ENCODE results near the gene LYSMD2.

The LYSMD2 gene

GRCh38 chr15:51731549-51732267 lies 5.7 kb downstream of the LYSMD2 start:
- Histone ChIP-seq H3F3A (ENCODE audit: control insufficient read depth, insufficient read depth) (0 out of 2 replicates have a peak, but pooled peaks cover 3% of the 10 kb centered on the region), H4K20me1 (ENCODE audit: control insufficient read depth, insufficient read depth, low read depth, low read length) (0 out of 2 replicates have a peak, but pooled peaks cover 3% of the 10 kb centered on the region), H3K9me2 (replicated peaks; ENCODE audit: control insufficient read depth, low read length) (no peaks in the 10 kb centered on the region), H3K4me2 (ENCODE audit: low read length) (peak overlapping the region; percentile 71), H3K9me3 (ENCODE audit: control insufficient read depth, insufficient read depth, low read length) (no peaks in the 10 kb centered on the region), H3K4me3 (ENCODE audit: low read length) (peak overlapping the region; percentile 58), H3K27ac (ENCODE audit: low read depth, low read length) (no peak overlapping the region), H3K79me2 (ENCODE audit: control insufficient read depth, low read length) (no peaks in the 10 kb centered on the region), H3K27me3 (ENCODE audit: control insufficient read depth, low read length) (peaks cover 9% of the 10 kb centered on the region), H3K36me3 (ENCODE audit: control insufficient read depth, low read length) (no peaks in the 10 kb centered on the region), H3K4me1 (ENCODE audit: control insufficient read depth, low read length) (peaks cover 35% of the 10 kb centered on the region)
- TF ChIP-seq CTCF (IDR thresholded peaks at IDR 0.05; ENCODE audit: low read depth, low read length, poor library complexity, severe bottlenecking) (no peak), EZH2phosphoT487 (IDR thresholded peaks at IDR 0.05; ENCODE audit: borderline replicate concordance, low read length) (no peak)

- H3K4me1 ChIP-seq (ENCODE audit: control insufficient read depth, low read length), result peaks cover 18% of the 10 kb centered on the region
- H3K79me2 ChIP-seq (ENCODE audit: control insufficient read depth, low read length), result no peaks in the 10 kb centered on the region
- H3K9me3 ChIP-seq (ENCODE audit: control insufficient read depth, insufficient read depth, low read length), result no peaks in the 10 kb centered on the region
- no peak overlapping the region for H3K27ac ChIP-seq (ENCODE audit: low read depth, low read length)
- H3K27me3 ChIP-seq (ENCODE audit: control insufficient read depth, low read length), result no peaks in the 10 kb centered on the region
- no peaks in the 10 kb centered on the region for H3K9me2 ChIP-seq (replicated peaks; ENCODE audit: control insufficient read depth, low read length)
- H3K4me2 ChIP-seq (ENCODE audit: low read length), result no peak overlapping the region
- no peaks in the 10 kb centered on the region for H3F3A ChIP-seq (ENCODE audit: control insufficient read depth, insufficient read depth)
- no peaks in the 10 kb centered on the region for H3K36me3 ChIP-seq (ENCODE audit: control insufficient read depth, low read length)
- H4K20me1 ChIP-seq (ENCODE audit: control insufficient read depth, insufficient read depth, low read depth, low read length), result 0 out of 2 replicates have a peak, but pooled peaks cover 3% of the 10 kb centered on the region
- H3K4me3 ChIP-seq (ENCODE audit: low read length), result no peak overlapping the region
- no peak for TF ChIP-seq EZH2phosphoT487 (IDR thresholded peaks at IDR 0.05; ENCODE audit: borderline replicate concordance, low read length)
- no peak for TF ChIP-seq CTCF (IDR thresholded peaks at IDR 0.05; ENCODE audit: low read depth, low read length, poor library complexity, severe bottlenecking)
Observed at GRCh38 chr15:51727141-51727897, 10.1 kb downstream of the LYSMD2 start.

GRCh38 chr15:51726302-51727073 lies 11.0 kb downstream of the LYSMD2 start:
- Histone ChIP-seq H3F3A (ENCODE audit: control insufficient read depth, insufficient read depth) (no peaks in the 10 kb centered on the region), H3K27me3 (ENCODE audit: control insufficient read depth, low read length) (no peaks in the 10 kb centered on the region), H3K9me3 (ENCODE audit: control insufficient read depth, insufficient read depth, low read length) (no peaks in the 10 kb centered on the region), H3K27ac (ENCODE audit: low read depth, low read length) (no peak overlapping the region), H3K79me2 (ENCODE audit: control insufficient read depth, low read length) (no peaks in the 10 kb centered on the region), H3K9me2 (replicated peaks; ENCODE audit: control insufficient read depth, low read length) (no peaks in the 10 kb centered on the region), H3K4me1 (ENCODE audit: control insufficient read depth, low read length) (peaks cover 10% of the 10 kb centered on the region), H4K20me1 (ENCODE audit: control insufficient read depth, insufficient read depth, low read depth, low read length) (0 out of 2 replicates have a peak, but pooled peaks cover 3% of the 10 kb centered on the region), H3K4me2 (ENCODE audit: low read length) (no peak overlapping the region), H3K36me3 (ENCODE audit: control insufficient read depth, low read length) (no peaks in the 10 kb centered on the region), H3K4me3 (ENCODE audit: low read length) (no peak overlapping the region)
- no peak for TF ChIP-seq EZH2phosphoT487 (IDR thresholded peaks at IDR 0.05; ENCODE audit: borderline replicate concordance, low read length)
- no peak for TF ChIP-seq CTCF (IDR thresholded peaks at IDR 0.05; ENCODE audit: low read depth, low read length, poor library complexity, severe bottlenecking)

Data from DOHH2 (cell line).